ENCODE measurements around the gene CAP1. TPM values are rescaled to one million over a fixed set of nuclear protein-coding genes. Genes with fewer than 3 reads are reported as not detected.
A peak's percentile ranks its signal among the peaks of the same experiment; 100 is the strongest.

Gene CAP1
- 100 to 1,000 TPM; 113 to 502 (median 245) TPM for total RNA-seq

GRCh38 chr1:40040511-40041465 lies at the start of gene CAP1:
Gene CAP1 (plus strand): TSS chr1:40040729. CDS start chr1:40059347, 18,618 bp downstream.
- TF ChIP-seq EP300 (IDR thresholded peaks at IDR 0.05): peak in 1 of 4 donors; percentile 70
- TF ChIP-seq POLR2A (IDR thresholded peaks at IDR 0.05): peak in 1 of 4 donors; percentile 80
- TF ChIP-seq POLR2AphosphoS5 (IDR thresholded peaks at IDR 0.05): peak; percentile 52 to 92
- TF ChIP-seq CTCF (IDR thresholded peaks at IDR 0.05): no peak
- no peaks in the 10 kb centered on the region for H3K9me3 ChIP-seq
- H3K4me3 ChIP-seq: peak within 1 kb of the TSS; percentile 76 to 93 (median 83)
- H3K27me3 ChIP-seq: no peaks in the 10 kb centered on the region
- ATAC-seq (ENCODE audit: low FRiP score in 2 of 2): peak; percentile 96 to 99
- peaks cover 61 to 68% (median 64%) of the 10 kb centered on the region in 4 donors for H3K4me1 ChIP-seq
- DNase-seq: peak; percentile 100
- peaks cover 0 to 12% (median 0%) of the 10 kb centered on the region in 4 donors for H3K36me3 ChIP-seq
- 0 to 1% methylated on average over 14 to 49 of the region's 65 CpGs for WGBS, 2 donors
- peak within 1 kb of the TSS; percentile 94 to 100 (median 96) for H3K27ac ChIP-seq

GRCh38 chr1:39992234-39992633 lies 48.3 kb upstream of the CAP1 start:
- 66 to 80% methylated on average over 2 of the region's 2 CpGs for WGBS, 2 donors
- H3K27me3 ChIP-seq: no peaks in the 10 kb centered on the region
- no peaks in the 10 kb centered on the region for H3K9me3 ChIP-seq
- DNase-seq (no peak), ATAC-seq (ENCODE audit: low FRiP score in 2 of 2) (no peak)
- no peaks in the 10 kb centered on the region for H3K36me3 ChIP-seq
- no peak overlapping the region for H3K4me3 ChIP-seq
- no peak overlapping the region for H3K27ac ChIP-seq
- peaks cover 0 to 7% (median 0%) of the 10 kb centered on the region in 4 donors for H3K4me1 ChIP-seq
- TF ChIP-seq POLR2A (IDR thresholded peaks at IDR 0.05) (no peak), POLR2AphosphoS5 (IDR thresholded peaks at IDR 0.05) (no peak), EP300 (IDR thresholded peaks at IDR 0.05) (no peak), CTCF (IDR thresholded peaks at IDR 0.05) (no peak)

GRCh38 chr1:39992888-39993287 lies 47.6 kb upstream of the CAP1 start:
- peaks cover 0 to 7% (median 0%) of the 10 kb centered on the region in 4 donors for H3K4me1 ChIP-seq
- H3K36me3 ChIP-seq: no peaks in the 10 kb centered on the region
- no peak for ATAC-seq (ENCODE audit: low FRiP score in 2 of 2)
- DNase-seq: no peak
- H3K27me3 ChIP-seq: no peaks in the 10 kb centered on the region
- no peaks in the 10 kb centered on the region for H3K9me3 ChIP-seq
- no peak overlapping the region for H3K27ac ChIP-seq
- TF ChIP-seq EP300 (IDR thresholded peaks at IDR 0.05) (no peak), POLR2A (IDR thresholded peaks at IDR 0.05) (no peak), CTCF (IDR thresholded peaks at IDR 0.05) (no peak), POLR2AphosphoS5 (IDR thresholded peaks at IDR 0.05) (no peak)
- WGBS, 2 donors: 95 to 96% methylated on average over 5 of the region's 5 CpGs
- H3K4me3 ChIP-seq: no peak overlapping the region

GRCh38 chr1:39995973-39996393 lies 44.5 kb upstream of the CAP1 start:
- no peaks in the 10 kb centered on the region for H3K9me3 ChIP-seq
- no peaks in the 10 kb centered on the region for H3K36me3 ChIP-seq
- TF ChIP-seq EP300 (IDR thresholded peaks at IDR 0.05) (no peak), POLR2AphosphoS5 (IDR thresholded peaks at IDR 0.05) (no peak), CTCF (IDR thresholded peaks at IDR 0.05) (no peak), POLR2A (IDR thresholded peaks at IDR 0.05) (no peak)
- H3K27me3 ChIP-seq: no peaks in the 10 kb centered on the region
- H3K4me3 ChIP-seq: no peak overlapping the region
- H3K4me1 ChIP-seq: no peaks in the 10 kb centered on the region
- DNase-seq (no peak), ATAC-seq (ENCODE audit: low FRiP score in 2 of 2) (peak; percentile 21 to 43)
- 40 to 88% methylated on average over 1 of the region's 1 CpG for WGBS, 2 donors
- H3K27ac ChIP-seq: no peak overlapping the region

Data from upper lobe of left lung (tissue), 6 donors.